OCI-LY1 (cell line): Measurements from ENCODE around the gene SPDL1.
"Not testable (repeated sequence)": the region's sequence is repeated elsewhere in the genome, so short reads cannot be mapped to it uniquely, and the experiment has no call there.

ENCODE experiments used
- H2AFZ ChIP-seq: fragments of 200-600 bp; sonication (generic), shearing (Covaris generic); 2 replicates; pipeline ENCODE4 v1.6.0; 2014; ENCODE audit warnings: antibody characterized with exemption, mild to moderate bottlenecking, low read length
- H3F3A ChIP-seq: fragments of 200-600 bp; sonication (generic), shearing (Covaris generic); 2 replicates; pipeline ENCODE4 v1.6.0; 2014; ENCODE audit warnings: mild to moderate bottlenecking, antibody characterized with exemption, low read length, moderate library complexity; ENCODE audit not compliant: insufficient read depth
- H3K27ac ChIP-seq: fragments of 200-600 bp; sonication (generic); 2 replicates; pipeline ENCODE4 v1.5.1; 2014; ENCODE audit warnings: low read length, mixed run types, mild to moderate bottlenecking, low read depth; ENCODE audit not compliant: poor library complexity, severe bottlenecking
- H3K27me3 ChIP-seq: fragments of 200-600 bp; sonication (generic); 2 replicates; pipeline ENCODE4 v1.6.0; 2014; ENCODE audit warnings: antibody characterized with exemption, mild to moderate bottlenecking, low read length, moderate library complexity; ENCODE audit not compliant: insufficient read depth
- H3K36me3 ChIP-seq: fragments of 200-600 bp; sonication (generic); 2 replicates; pipeline ENCODE4 v1.6.1; 2014; ENCODE audit warnings: mild to moderate bottlenecking, antibody characterized with exemption, low read length, moderate library complexity, mixed read lengths; ENCODE audit not compliant: insufficient read depth
- H3K4me1 ChIP-seq: fragments of 200-600 bp; sonication (generic); 2 replicates; pipeline ENCODE4 v1.5.1; 2014; ENCODE audit warnings: mild to moderate bottlenecking, low read length, moderate library complexity; ENCODE audit not compliant: insufficient read depth, severe bottlenecking
- H3K4me2 ChIP-seq: fragments of 200-600 bp; sonication (generic), shearing (Covaris generic); 2 replicates; pipeline ENCODE4 v1.6.1; 2014; ENCODE audit warnings: low read length
- H3K4me3 ChIP-seq: fragments of 200-600 bp; sonication (generic); 2 replicates; pipeline ENCODE4 v1.5.1; 2014; ENCODE audit warnings: low read length, low read depth, mild to moderate bottlenecking, mixed read lengths; ENCODE audit not compliant: poor library complexity, severe bottlenecking
- H3K79me2 ChIP-seq: fragments of 200-600 bp; shearing (Covaris generic); 2 replicates; pipeline ENCODE4 v1.6.1; 2016; ENCODE audit warnings: mixed run types, low read length, mixed read lengths; ENCODE audit not compliant: insufficient read depth
- H3K9ac ChIP-seq: fragments of 200-600 bp; sonication (generic), shearing (Covaris generic); 2 replicates; pipeline ENCODE4 v1.6.1; 2014; ENCODE audit warnings: mild to moderate bottlenecking, low read length, mixed read lengths
- H3K9me2 ChIP-seq: fragments of 200-600 bp; sonication (generic), shearing (Covaris generic); 2 replicates; pipeline ENCODE4 v1.6.1; 2014; ENCODE audit warnings: low read depth, mild to moderate bottlenecking, low read length, mixed read lengths
- H3K9me3 ChIP-seq: fragments of 200-600 bp; shearing (Covaris generic); 2 replicates; pipeline ENCODE4 v1.6.1; 2014; ENCODE audit warnings: low read length, mixed read lengths
- H4K20me1 ChIP-seq: fragments of 200-600 bp; sonication (generic), shearing (Covaris generic); 2 replicates; pipeline ENCODE4 v1.6.0; 2016; ENCODE audit warnings: mild to moderate bottlenecking, low read length; ENCODE audit not compliant: insufficient read depth
- CTCF ChIP-seq: fragments of 200-600 bp; sonication (generic), shearing (Covaris generic); IDR thresholded peaks from 2 replicates; pipeline ENCODE4 v1.5.1; 2017; ENCODE audit warnings: mild to moderate bottlenecking, antibody characterized with exemption, low read length, moderate library complexity, mixed read lengths
- EZH2 ChIP-seq: fragments of 200-600 bp; sonication (generic), shearing (Covaris generic); IDR thresholded peaks from 2 replicates; pipeline ENCODE4 v1.8.0; 2017; ENCODE audit warnings: borderline replicate concordance, mixed run types, mild to moderate bottlenecking, antibody characterized with exemption, low read length, moderate library complexity, mixed read lengths

The SPDL1 gene

GRCh38 chr5:169609716-169610115 lies 26.1 kb downstream of the SPDL1 start:
- Histone ChIP-seq H3K4me3 (no peak overlapping the region), H4K20me1 (no peaks in the 10 kb centered on the region), H3K4me1 (no peaks in the 10 kb centered on the region), H3F3A (no peaks in the 10 kb centered on the region), H3K9me3 (no peaks in the 10 kb centered on the region), H3K4me2 (no peak overlapping the region), H3K9me2 (no peaks in the 10 kb centered on the region), H3K36me3 (no peaks in the 10 kb centered on the region), H3K27me3 (no peaks in the 10 kb centered on the region), H2AFZ (no peak overlapping the region), H3K79me2 (no peaks in the 10 kb centered on the region), H3K27ac (no peak overlapping the region), H3K9ac (no peak overlapping the region)
- TF ChIP-seq EZH2 (no peak), CTCF (no peak)

- H4K20me1 ChIP-seq: no peaks in the 10 kb centered on the region
- no peaks in the 10 kb centered on the region for H3K4me1 ChIP-seq
- no peak overlapping the region for H2AFZ ChIP-seq
- no peaks in the 10 kb centered on the region for H3K79me2 ChIP-seq
- TF ChIP-seq EZH2 (no peak), CTCF (no peak)
- no peak overlapping the region for H3K4me3 ChIP-seq
- H3F3A ChIP-seq: no peaks in the 10 kb centered on the region
- no peak overlapping the region for H3K27ac ChIP-seq
- no peaks in the 10 kb centered on the region for H3K9me3 ChIP-seq
- H3K9ac ChIP-seq: no peak overlapping the region
- no peaks in the 10 kb centered on the region for H3K9me2 ChIP-seq
- no peaks in the 10 kb centered on the region for H3K36me3 ChIP-seq
- H3K27me3 ChIP-seq: no peaks in the 10 kb centered on the region
- H3K4me2 ChIP-seq: no peak overlapping the region
Observed at GRCh38 chr5:169610606-169611005, 27.0 kb downstream of the SPDL1 start.

GRCh38 chr5:169615561-169615960 lies 32.0 kb downstream of the SPDL1 start:
- Histone ChIP-seq H4K20me1 (no peaks in the 10 kb centered on the region), H3K27me3 (no peaks in the 10 kb centered on the region), H3K36me3 (no peaks in the 10 kb centered on the region), H2AFZ (no peak overlapping the region), H3K9me3 (no peaks in the 10 kb centered on the region), H3K9me2 (no peaks in the 10 kb centered on the region), H3K4me1 (no peaks in the 10 kb centered on the region), H3K9ac (no peak overlapping the region), H3K79me2 (no peaks in the 10 kb centered on the region), H3F3A (no peaks in the 10 kb centered on the region), H3K27ac (no peak overlapping the region), H3K4me2 (no peak overlapping the region), H3K4me3 (no peak overlapping the region)
- TF ChIP-seq CTCF: no peak
- no peak for TF ChIP-seq EZH2

GRCh38 chr5:169624307-169624706 lies 40.7 kb downstream of the SPDL1 start:
- not testable (repeated sequence) for H4K20me1 ChIP-seq, H3K9me3 ChIP-seq, H3K27me3 ChIP-seq, H3K9ac ChIP-seq, H3K9me2 ChIP-seq, H3F3A ChIP-seq, H2AFZ ChIP-seq, H3K27ac ChIP-seq, H3K4me3 ChIP-seq, H3K4me1 ChIP-seq, H3K4me2 ChIP-seq, H3K36me3 ChIP-seq, H3K79me2 ChIP-seq
